AG04449 (cell line): ENCODE results near the gene GNL2.

ENCODE experiments used
- CTCF ChIA-PET: fragments of 350-600 bp; formaldehyde crosslinking; extraction: SDS; loops from one replicate; lab custom pipeline; 2021; ENCODE audit warnings: antibody characterized with exemption; lab: Yijun Ruan, JAX
- POLR2A ChIA-PET: fragments of 400-600, 350-600 bp; formaldehyde crosslinking; extraction: SDS; loops from one replicate; lab custom pipeline; 2020; ENCODE audit warnings: antibody characterized with exemption, inconsistent platforms; lab: Yijun Ruan, JAX
- DNase-seq: peaks from one replicate; pipeline ENCODE4 v3.0.0-alpha.2; 2010; ENCODE audit warnings: low read depth, low spot score
- H3K4me3 ChIP-seq: 2 replicates; pipeline ENCODE4 v1.5.1; 2011; ENCODE audit warnings: low read depth, mild to moderate bottlenecking, control low read depth, low read length
- TF ChIP-seq, protein P1 (sequence below): IDR thresholded peaks from one replicate; pipeline ENCODE4 v1.5.1; 2011; ENCODE audit warnings: mild to moderate bottlenecking, moderate library complexity, low read length, control low read depth, inconsistent platforms; ENCODE audit not compliant: insufficient read depth; ENCODE audit errors: missing control alignments

Gene GNL2

DNA sequence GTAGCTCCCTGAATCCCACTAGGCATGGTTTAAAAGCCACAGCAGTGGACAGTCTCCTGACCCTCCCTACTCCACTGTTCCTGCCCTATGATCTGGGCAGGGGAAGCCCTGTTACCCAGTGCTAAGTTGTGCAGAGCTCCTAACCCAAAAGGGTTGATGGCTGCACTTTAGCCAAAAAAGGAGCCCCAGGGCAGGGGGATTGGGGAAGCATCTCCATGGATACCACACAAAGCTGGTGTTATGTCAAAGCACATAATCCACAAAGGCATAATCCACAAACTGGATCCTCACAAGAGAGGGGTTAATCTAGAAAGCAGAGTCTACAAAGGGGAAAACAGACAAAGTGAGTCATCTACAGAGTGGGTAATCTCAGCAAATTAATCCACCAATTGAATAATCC, 33.3 kb upstream of the GNL2 start:
- TF ChIP-seq, protein P1, sequence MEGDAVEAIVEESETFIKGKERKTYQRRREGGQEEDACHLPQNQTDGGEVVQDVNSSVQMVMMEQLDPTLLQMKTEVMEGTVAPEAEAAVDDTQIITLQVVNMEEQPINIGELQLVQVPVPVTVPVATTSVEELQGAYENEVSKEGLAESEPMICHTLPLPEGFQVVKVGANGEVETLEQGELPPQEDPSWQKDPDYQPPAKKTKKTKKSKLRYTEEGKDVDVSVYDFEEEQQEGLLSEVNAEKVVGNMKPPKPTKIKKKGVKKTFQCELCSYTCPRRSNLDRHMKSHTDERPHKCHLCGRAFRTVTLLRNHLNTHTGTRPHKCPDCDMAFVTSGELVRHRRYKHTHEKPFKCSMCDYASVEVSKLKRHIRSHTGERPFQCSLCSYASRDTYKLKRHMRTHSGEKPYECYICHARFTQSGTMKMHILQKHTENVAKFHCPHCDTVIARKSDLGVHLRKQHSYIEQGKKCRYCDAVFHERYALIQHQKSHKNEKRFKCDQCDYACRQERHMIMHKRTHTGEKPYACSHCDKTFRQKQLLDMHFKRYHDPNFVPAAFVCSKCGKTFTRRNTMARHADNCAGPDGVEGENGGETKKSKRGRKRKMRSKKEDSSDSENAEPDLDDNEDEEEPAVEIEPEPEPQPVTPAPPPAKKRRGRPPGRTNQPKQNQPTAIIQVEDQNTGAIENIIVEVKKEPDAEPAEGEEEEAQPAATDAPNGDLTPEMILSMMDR: no peak
- ChIA-PET CTCF (interaction anchor here (0.6 to 1.7 kb wide), 3 partner anchors 8 to 25 kb away, joined by 3 to 7 read pairs (median 3); no protein-coding TSS in a partner anchor), POLR2A (no interaction called here)
- H3K4me3 ChIP-seq: no peak overlapping the region
- DNase-seq: no peak

DNA sequence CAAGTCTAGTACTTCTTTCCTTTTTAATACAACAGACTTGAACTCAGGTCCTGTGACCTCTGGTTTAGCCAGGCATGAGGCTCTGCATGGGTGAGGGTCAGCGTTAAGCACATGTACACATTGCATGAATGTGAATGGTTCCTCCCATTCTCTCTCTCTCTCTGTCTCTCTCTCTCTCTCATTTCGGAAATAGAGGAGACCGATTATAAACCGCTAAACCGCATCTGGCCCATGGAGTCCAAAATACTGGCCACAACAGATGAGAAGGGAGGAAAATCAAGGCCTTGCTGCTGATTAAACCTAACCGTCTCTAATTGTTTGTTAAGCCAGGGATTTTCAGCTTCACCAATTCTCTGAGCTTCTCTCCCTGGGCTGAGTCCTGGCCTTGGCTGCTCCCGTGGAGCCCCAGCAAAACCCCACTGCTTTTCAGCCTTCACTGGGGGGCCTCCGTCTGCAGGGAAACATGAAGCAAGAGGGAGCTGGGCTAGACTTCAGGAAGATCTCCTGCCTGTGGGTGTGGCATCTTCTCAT, 32.4 kb upstream of the GNL2 start:
- CTCF ChIA-PET: interaction anchor here (0.8 to 1.7 kb wide), 3 partner anchors 9 to 24 kb away, joined by 3 to 7 read pairs (median 3); no protein-coding TSS in a partner anchor
- TF ChIP-seq, protein P1: no peak
- H3K4me3 ChIP-seq: no peak overlapping the region
- no peak for DNase-seq
- POLR2A ChIA-PET: no interaction called here

DNA sequence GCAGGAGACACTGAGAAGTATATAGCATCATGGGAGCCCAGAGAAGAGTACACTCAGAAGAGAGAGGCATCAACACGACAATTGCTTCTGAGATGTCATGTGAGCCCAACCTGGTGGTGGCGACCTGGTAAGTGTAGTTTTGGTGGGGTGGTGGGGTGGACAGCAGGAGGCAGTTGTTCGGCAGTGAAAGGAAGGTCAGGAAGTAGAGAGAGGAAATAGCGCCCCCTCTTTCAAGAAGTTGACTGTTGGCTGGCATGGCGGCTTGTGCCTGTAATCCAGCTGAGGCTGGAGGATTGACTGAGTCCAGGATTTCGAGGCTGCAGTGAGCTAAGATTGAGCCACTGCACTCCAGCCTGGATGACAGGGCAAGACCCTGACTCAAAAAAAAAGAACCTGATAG, 26.4 kb upstream of the GNL2 start:
- DNase-seq: no peak
- CTCF ChIA-PET: no interaction called here
- no peak overlapping the region for H3K4me3 ChIP-seq
- POLR2A ChIA-PET: no interaction called here
- TF ChIP-seq, protein P1: no peak

DNA sequence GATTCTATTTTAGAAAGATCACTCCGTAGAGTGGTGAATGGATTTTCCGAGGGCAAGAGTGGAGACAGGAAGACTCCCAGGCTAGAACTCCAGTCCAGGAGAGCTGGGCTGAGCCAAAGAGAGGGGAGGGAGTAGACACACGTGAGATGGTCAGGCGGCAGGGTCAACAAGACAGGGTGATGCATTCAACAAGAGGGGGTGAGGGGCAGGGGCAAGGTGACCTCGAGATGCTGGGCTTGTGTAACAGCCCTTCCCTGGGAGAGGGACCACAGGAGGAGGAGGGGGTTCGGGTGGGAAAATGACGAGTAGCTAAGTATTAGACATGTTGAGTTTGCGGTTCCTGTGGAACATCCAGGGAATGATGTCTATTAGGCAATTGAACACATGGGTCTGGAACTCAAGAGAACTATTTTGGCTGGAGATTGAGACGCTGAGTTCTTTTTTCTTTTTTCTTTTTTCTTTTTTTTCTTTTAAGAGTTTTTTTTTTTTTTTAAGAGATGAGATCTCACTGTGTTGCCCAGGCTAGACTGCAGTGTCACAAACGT, 25.7 kb upstream of the GNL2 start:
- POLR2A ChIA-PET: no interaction called here
- no peak for DNase-seq
- CTCF ChIA-PET: interaction anchor here (1.5 kb wide), 1 partner anchor 8 kb away, joined by 3 read pairs; no protein-coding TSS in a partner anchor
- no peak overlapping the region for H3K4me3 ChIP-seq
- TF ChIP-seq, protein P1: no peak

DNA sequence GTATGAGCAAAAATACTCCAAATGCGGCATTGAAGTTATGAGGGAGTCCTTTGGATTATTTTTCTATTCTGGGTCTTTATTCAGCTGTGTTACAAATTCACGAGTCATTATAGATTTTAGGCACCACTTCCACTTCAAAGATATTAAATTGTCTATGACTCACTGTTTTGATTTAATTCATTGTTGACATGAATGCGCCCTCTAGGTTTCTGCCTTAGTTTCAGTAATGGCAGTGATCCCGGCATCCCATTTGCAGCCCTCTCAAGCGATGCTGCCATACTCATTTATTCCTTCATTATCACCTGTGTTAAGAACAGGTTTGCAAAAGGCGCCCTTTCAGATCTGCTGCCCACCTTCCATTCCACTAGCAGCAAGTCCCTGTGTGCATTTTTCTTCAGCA, 25.0 kb upstream of the GNL2 start:
- H3K4me3 ChIP-seq: no peak overlapping the region
- ChIA-PET POLR2A (no interaction called here), CTCF (interaction anchor here (0.9 to 1.5 kb wide), 2 partner anchors 9 to 17 kb away, joined by 3 read pairs; no protein-coding TSS in a partner anchor)
- no peak for DNase-seq
- TF ChIP-seq, protein P1: no peak

DNA sequence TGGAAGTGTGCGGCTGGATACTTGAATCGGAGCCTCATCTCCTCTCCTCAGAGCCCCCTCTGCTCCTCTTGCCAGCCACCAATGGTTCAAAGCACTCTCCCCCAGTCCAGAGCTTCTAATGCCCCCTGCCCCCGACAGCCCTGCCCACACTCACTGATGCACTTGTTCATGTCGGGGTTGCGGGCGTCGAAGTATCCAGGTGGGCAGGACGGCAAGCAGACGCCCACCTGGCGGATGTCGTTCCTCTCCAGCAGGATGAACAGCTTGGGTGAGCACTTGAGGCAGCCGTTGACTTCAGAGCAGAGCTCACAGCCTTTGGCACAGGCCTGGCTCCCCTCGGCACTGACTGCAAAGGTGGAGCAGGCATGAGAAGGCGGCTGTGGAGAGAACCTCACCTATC, 20.6 kb upstream of the GNL2 start:
- TF ChIP-seq, protein P1: no peak
- H3K4me3 ChIP-seq: no peak overlapping the region
- ChIA-PET CTCF (interaction anchor here (1.5 to 2.4 kb wide), 2 partner anchors 13 to 15 kb away, joined by 3 to 17 read pairs; no protein-coding TSS in a partner anchor), POLR2A (no interaction called here)
- no peak for DNase-seq
